Measurements from ENCODE around the gene PRSS27. TPM values are rescaled to one million over a fixed set of nuclear protein-coding genes. Genes with fewer than 3 reads are reported as not detected.
"Not testable (repeated sequence)": the region's sequence is repeated elsewhere in the genome, so short reads cannot be mapped to it uniquely, and the experiment has no call there.

Gene PRSS27
- total and polyA plus RNA-seq, 12 donors, result 0.11 to 0.75 (median 0.44) TPM; not detected in 1

DNA sequence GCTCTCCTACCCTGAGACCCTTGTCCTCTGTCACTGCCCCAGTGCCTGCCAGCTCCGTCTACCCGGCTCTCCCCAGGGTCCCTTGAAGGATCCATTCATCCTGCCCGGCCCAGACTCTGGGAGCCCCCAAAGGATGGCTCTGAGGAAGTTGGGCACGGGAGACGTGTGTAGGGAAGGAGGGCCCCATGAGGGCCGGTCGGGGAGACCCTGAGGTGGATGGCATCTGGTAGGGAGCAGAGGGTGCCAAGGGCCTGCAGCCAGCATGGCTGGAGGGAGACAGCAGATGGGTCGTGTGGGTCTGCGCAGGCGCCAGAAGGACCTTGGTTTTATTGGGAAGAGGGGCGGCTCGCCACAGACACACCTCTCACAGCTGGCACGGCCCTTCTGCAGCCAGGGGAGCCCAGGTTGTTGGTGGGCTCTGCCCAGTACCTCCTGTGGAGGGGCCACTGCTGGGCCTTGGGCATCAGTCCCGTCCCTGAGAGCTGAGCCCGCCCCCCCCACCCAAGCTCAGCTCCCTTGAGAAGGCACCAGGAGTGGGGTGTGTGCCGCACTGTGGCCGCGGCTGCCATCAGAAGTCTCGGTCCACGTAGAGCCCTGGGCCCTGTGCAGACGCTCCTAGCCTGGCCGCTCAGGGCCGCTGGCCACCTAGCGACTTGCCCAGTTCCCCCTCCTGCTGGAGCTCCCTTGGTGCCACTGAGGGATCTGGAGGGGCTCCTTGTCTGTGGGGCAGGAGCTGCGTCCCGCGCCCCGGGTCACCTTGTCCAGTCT, 21.7 kb downstream of the PRSS27 start:
- no peaks in the 10 kb centered on the region for H3K9me3 ChIP-seq
- WGBS, 2 donors, result 93 to 95% methylated on average over 28 of the region's 28 CpGs
- intact Hi-C loops (cut with DNase I), result no loop called here
- peaks cover 1 to 8% (median 2%) of the 10 kb centered on the region in 9 donors for H3K4me1 ChIP-seq
- DNase-seq (peak in 1 of 2 donors; percentile 4), ATAC-seq (no peak)
- no peak overlapping the region for H3K27ac ChIP-seq
- H3K36me3 ChIP-seq, result peaks cover 0 to 69% (median 31%) of the 10 kb centered on the region in 9 donors
- TF ChIP-seq, protein P1, sequence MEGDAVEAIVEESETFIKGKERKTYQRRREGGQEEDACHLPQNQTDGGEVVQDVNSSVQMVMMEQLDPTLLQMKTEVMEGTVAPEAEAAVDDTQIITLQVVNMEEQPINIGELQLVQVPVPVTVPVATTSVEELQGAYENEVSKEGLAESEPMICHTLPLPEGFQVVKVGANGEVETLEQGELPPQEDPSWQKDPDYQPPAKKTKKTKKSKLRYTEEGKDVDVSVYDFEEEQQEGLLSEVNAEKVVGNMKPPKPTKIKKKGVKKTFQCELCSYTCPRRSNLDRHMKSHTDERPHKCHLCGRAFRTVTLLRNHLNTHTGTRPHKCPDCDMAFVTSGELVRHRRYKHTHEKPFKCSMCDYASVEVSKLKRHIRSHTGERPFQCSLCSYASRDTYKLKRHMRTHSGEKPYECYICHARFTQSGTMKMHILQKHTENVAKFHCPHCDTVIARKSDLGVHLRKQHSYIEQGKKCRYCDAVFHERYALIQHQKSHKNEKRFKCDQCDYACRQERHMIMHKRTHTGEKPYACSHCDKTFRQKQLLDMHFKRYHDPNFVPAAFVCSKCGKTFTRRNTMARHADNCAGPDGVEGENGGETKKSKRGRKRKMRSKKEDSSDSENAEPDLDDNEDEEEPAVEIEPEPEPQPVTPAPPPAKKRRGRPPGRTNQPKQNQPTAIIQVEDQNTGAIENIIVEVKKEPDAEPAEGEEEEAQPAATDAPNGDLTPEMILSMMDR (IDR thresholded peaks at IDR 0.05), result no peak
- no peaks in the 10 kb centered on the region for H3K27me3 ChIP-seq
- H3K4me3 ChIP-seq, result no peak overlapping the region

DNA sequence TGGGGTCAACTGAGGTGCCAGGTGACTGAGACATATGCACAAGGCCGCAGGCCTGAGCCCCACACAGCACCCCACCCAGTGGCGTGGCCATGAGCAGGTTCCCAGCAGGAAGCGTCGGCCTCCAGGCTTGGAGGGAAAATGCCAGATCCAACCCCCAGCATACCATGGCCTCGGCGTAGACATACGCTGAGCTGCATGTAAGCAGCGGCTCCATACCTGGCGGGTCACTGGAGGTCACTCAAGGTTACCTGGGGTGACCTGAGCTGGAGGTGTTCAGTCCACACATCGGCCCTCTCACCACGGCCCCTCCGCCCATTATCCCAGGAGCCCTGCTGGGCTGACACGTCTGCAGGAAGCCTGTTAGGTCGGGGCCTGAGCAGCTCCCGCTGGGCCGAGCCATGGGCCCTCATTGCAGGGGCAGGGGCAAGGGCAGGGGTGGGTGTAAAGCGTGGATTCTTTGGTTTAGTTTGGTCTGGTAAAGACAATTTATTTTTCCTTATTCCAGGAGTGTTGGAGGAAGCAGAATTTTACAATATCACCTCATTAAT, 22.5 kb downstream of the PRSS27 start:
- ATAC-seq, result no peak
- intact Hi-C loops (cut with DNase I), result no loop called here
- TF ChIP-seq, protein P1 (IDR thresholded peaks at IDR 0.05), result no peak
- DNase-seq, result peak in 1 of 2 donors; percentile 3
- H3K36me3 ChIP-seq, result peaks cover 0 to 61% (median 31%) of the 10 kb centered on the region in 9 donors
- H3K4me1 ChIP-seq, result peaks cover 8 to 11% (median 11%) of the 10 kb centered on the region in 9 donors
- 90 to 93% methylated on average over 17 of the region's 17 CpGs for WGBS, 2 donors
- H3K27ac ChIP-seq, result no peak overlapping the region
- no peak overlapping the region for H3K4me3 ChIP-seq
- no peaks in the 10 kb centered on the region for H3K9me3 ChIP-seq
- H3K27me3 ChIP-seq, result no peaks in the 10 kb centered on the region

DNA sequence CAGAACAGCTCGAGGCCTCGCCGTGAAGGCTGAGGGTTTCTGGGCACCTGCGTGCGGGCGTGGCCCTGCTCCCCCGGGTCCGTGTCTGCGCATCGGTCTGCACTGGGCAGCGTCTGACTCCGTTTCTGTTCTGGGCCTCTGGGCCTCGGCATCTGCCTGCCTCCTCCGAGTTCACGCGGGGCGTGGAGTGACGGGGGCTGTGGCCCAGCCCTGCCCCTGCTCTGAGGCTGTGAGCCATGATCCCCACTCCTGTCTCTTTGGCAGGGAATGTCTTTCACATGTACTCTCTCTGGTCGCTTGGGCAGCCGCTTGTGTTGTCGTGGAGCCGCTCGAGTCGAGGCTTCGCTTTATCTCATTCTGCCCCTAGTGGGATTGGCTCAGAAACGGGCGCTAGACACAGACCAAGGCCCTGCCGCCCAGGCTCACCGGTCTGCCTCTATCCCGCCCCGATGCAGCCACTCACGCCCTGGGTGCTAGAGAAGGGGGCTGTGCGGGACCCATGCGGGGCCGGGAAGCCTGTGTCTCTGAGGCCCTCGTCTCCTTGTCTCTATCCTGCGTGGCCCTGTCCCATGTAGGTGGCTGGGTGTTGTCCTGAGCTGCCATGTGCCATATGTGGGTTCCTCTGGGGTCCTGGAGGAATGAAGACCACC, 23.3 kb downstream of the PRSS27 start:
- H3K27me3 ChIP-seq; H3K27ac ChIP-seq; H3K4me3 ChIP-seq; H3K9me3 ChIP-seq; intact Hi-C loops (cut with DNase I); ATAC-seq: not testable (repeated sequence)
- peaks cover 0 to 58% (median 31%) of the 10 kb centered on the region in 9 donors for H3K36me3 ChIP-seq
- peak in 1 of 2 donors; percentile 5 for DNase-seq
- H3K4me1 ChIP-seq, result peaks cover 8 to 19% (median 17%) of the 10 kb centered on the region in 9 donors
- WGBS, 2 donors, result 91% methylated on average over 30 to 31 of the region's 37 CpGs

DNA sequence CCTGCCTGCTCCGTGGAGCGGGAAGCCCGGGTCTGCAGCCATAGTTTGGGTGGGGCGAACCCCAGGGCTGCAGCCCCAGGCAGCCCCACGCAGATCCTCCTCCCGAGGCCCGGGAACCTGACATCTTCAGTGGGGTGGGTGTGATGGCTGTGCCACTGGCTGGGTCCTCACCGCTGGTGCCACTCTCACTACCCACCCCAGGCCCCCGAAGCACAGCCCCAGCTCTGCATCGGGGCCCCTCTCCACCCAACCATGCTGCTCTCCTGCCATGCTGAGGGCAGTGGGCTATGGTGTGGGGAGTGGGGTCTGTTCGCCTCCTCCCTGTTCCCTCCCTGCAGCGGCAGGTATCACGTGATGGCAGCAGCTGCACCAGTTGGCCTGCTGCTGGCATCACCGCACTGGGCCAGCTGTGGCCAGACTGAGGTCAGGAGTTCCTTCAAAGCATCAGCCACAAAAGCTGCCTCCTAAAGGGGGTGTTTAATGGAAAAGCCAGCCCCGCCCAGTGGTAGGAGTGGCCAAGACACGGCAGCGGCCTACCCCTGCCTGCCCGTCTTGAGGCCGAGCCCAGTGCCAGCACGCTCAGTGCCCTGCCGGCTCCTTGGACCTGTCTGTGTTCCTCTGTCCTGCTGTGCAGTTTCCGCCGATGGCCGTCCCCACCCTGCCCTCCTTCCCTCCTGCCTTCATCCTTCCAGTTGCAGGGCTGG, 26.9 kb downstream of the PRSS27 start:
- Histone ChIP-seq H3K27ac (peak overlapping the region; percentile 60 to 95 (median 80)), H3K9me3 (no peaks in the 10 kb centered on the region), H3K4me3 (peak overlapping the region in 6 of 10 donors; percentile 3 to 36 (median 19)), H3K36me3 (peaks cover 0 to 40% (median 13%) of the 10 kb centered on the region in 9 donors), H3K27me3 (no peaks in the 10 kb centered on the region), H3K4me1 (peaks cover 13 to 40% (median 39%) of the 10 kb centered on the region in 9 donors)
- intact Hi-C loops (cut with DNase I), result no loop called here
- TF ChIP-seq, protein P1 (IDR thresholded peaks at IDR 0.05), result no peak
- peak in 5 of 8 donors; percentile 15 to 39 (median 34) for ATAC-seq
- peak in 1 of 2 donors; percentile 17 for DNase-seq
- WGBS, 2 donors, result 85% methylated on average over 24 of the region's 24 CpGs

All from heart right ventricle (tissue), 16 donors.